GM23338 (cell line): ENCODE data around the gene RBBP8. TPM values are rescaled to one million over a fixed set of nuclear protein-coding genes. Genes with fewer than 3 reads are reported as not detected.

Experiments used
- ATAC-seq: fragments of 200-7000 bp; cut with Tn5 transposase; 3 replicates; pipeline ENCODE4 v1.9.1; 2020
- DNase-seq: peaks from one replicate; pipeline ENCODE4 v3.0.0-alpha.2; 2015; ENCODE audit warnings: low spot score
- H2AFZ ChIP-seq: fragments of 200-600 bp; sonication (generic); 2 replicates; pipeline ENCODE4 v1.8.0; 2016; ENCODE audit warnings: antibody characterized with exemption, mild to moderate bottlenecking, moderate library complexity
- H3F3A ChIP-seq: fragments of 200-600 bp; sonication (generic); replicated peaks from 2 replicates; pipeline ENCODE4 v1.8.0; 2017; ENCODE audit warnings: antibody characterized with exemption, mixed run types, low read depth
- H3K27ac ChIP-seq: fragments of 200-600 bp; sonication (generic); 2 replicates; pipeline ENCODE4 v1.6.1; 2016; ENCODE audit warnings: low read depth
- H3K27me3 ChIP-seq: fragments of 200-600 bp; sonication (generic); 2 replicates; pipeline ENCODE4 v1.8.0; 2016; ENCODE audit warnings: mild to moderate bottlenecking, mixed run types, moderate library complexity; ENCODE audit not compliant: insufficient read depth
- H3K36me3 ChIP-seq: fragments of 200-600 bp; sonication (generic); 2 replicates; pipeline ENCODE4 v1.8.0; 2016; ENCODE audit warnings: mild to moderate bottlenecking; ENCODE audit not compliant: insufficient read depth
- H3K4me1 ChIP-seq: fragments of 200-600 bp; sonication (generic); 2 replicates; pipeline ENCODE4 v1.8.0; 2016; ENCODE audit warnings: mild to moderate bottlenecking, moderate library complexity; ENCODE audit not compliant: insufficient read depth
- H3K4me2 ChIP-seq: fragments of 200-600 bp; sonication (generic); 2 replicates; pipeline ENCODE4 v1.7.1; 2017; ENCODE audit warnings: mixed run types
- H3K4me3 ChIP-seq: fragments of 200-600 bp; sonication (generic); 2 replicates; pipeline ENCODE4 v1.6.1; 2016; ENCODE audit warnings: mixed run types
- H3K79me2 ChIP-seq: fragments of 200-600 bp; sonication (generic); replicated peaks from 2 replicates; pipeline ENCODE4 v1.8.0; 2017; ENCODE audit warnings: mild to moderate bottlenecking; ENCODE audit not compliant: insufficient read depth
- H3K9me2 ChIP-seq: fragments of 200-600 bp; sonication (generic); 2 replicates; pipeline ENCODE4 v1.8.0; 2017; ENCODE audit not compliant: insufficient read depth
- H4K20me1 ChIP-seq: fragments of 200-600 bp; sonication (generic); replicated peaks from 2 replicates; pipeline ENCODE4 v1.8.0; 2017; ENCODE audit warnings: mild to moderate bottlenecking; ENCODE audit not compliant: insufficient read depth
- H3K27ac Mint-ChIP-seq: 2 replicates; pipeline ENCODE4 v1.8.0; 2020; ENCODE audit warnings: inconsistent platforms, mild to moderate bottlenecking, moderate library complexity, mixed read lengths
- H3K27me3 Mint-ChIP-seq: 3 replicates; pipeline ENCODE4 v1.8.0; 2022; ENCODE audit warnings: low read depth, mild to moderate bottlenecking, moderate library complexity, mixed read lengths, inconsistent platforms; ENCODE audit not compliant: insufficient read depth, poor library complexity
- H3K36me3 Mint-ChIP-seq: 3 replicates; pipeline ENCODE4 v1.8.0; 2021; ENCODE audit warnings: low read depth, mild to moderate bottlenecking, inconsistent platforms, moderate library complexity, mixed read lengths
- H3K4me1 Mint-ChIP-seq: 3 replicates; pipeline ENCODE4 v1.8.0; 2020; ENCODE audit warnings: mild to moderate bottlenecking, inconsistent platforms, mixed read lengths
- H3K4me3 Mint-ChIP-seq: 3 replicates; pipeline ENCODE4 v1.8.0; 2021; ENCODE audit warnings: moderate library complexity, mild to moderate bottlenecking, inconsistent platforms, mixed read lengths
- H3K9me3 Mint-ChIP-seq: 3 replicates; pipeline ENCODE4 v1.8.0; 2020; ENCODE audit warnings: moderate library complexity, mild to moderate bottlenecking, inconsistent platforms, mixed read lengths
- CTCF ChIP-seq, 2 experiments: fragments of 200-600 bp in 1 of 2; sonication (generic) in 1 of 2; conservative IDR thresholded peaks; 2 replicates each; pipeline versions ENCODE4 v1.5.1 to v1.6.1; 2016 to 2017; ENCODE audit warnings: antibody characterized with exemption in 2 of 2, low read depth in 2 of 2, mild to moderate bottlenecking in 2 of 2, moderate library complexity in 1 of 2
- ETS1 ChIP-seq: IDR thresholded peaks from 2 replicates; pipeline ENCODE4 v1.6.1; 2016; ENCODE audit warnings: antibody characterized with exemption
- EZH2 ChIP-seq: fragments of 200-600 bp; sonication (generic); IDR thresholded peaks from one replicate; pipeline ENCODE4 v1.8.0; 2017; ENCODE audit warnings: antibody characterized with exemption, mild to moderate bottlenecking, low read depth; ENCODE audit not compliant: unreplicated experiment
- EZH2phosphoT487 ChIP-seq: fragments of 200-600 bp; sonication (generic); IDR thresholded peaks from one replicate; pipeline ENCODE4 v1.8.1; 2018; ENCODE audit warnings: antibody characterized with exemption; ENCODE audit not compliant: unreplicated experiment
- JUNB ChIP-seq: IDR thresholded peaks from one replicate; pipeline ENCODE4 v1.6.1; 2016; ENCODE audit warnings: antibody characterized with exemption; ENCODE audit not compliant: unreplicated experiment
- NANOG ChIP-seq: IDR thresholded peaks from 2 replicates; pipeline ENCODE4 v1.6.1; 2016; ENCODE audit warnings: antibody characterized with exemption, borderline replicate concordance
- POLR2AphosphoS5 ChIP-seq: IDR thresholded peaks from 2 replicates; pipeline ENCODE4 v1.6.1; 2016; ENCODE audit warnings: antibody characterized with exemption, low read depth
- REST ChIP-seq: IDR thresholded peaks from one replicate; pipeline ENCODE4 v1.6.1; 2018; ENCODE audit warnings: antibody characterized with exemption; ENCODE audit not compliant: unreplicated experiment
- STAT1 ChIP-seq: IDR thresholded peaks from one replicate; pipeline ENCODE4 v1.6.1; 2016; ENCODE audit warnings: antibody characterized with exemption; ENCODE audit not compliant: unreplicated experiment
- ZNF114 ChIP-seq: fragments of 250-450 bp; sonication (Bioruptor Pico); IDR thresholded peaks from 2 replicates; pipeline ENCODE4 v1.5.0; 2020; ENCODE audit warnings: mild to moderate bottlenecking, moderate library complexity
- ZNF331 ChIP-seq: fragments of 250-450 bp; sonication (Bioruptor Pico); IDR thresholded peaks from 2 replicates; pipeline ENCODE4 v1.5.0; 2020; ENCODE audit warnings: low read depth, mild to moderate bottlenecking, moderate library complexity
- ZNF462 ChIP-seq: fragments of 250-450 bp; sonication (Bioruptor Pico); IDR thresholded peaks from 2 replicates; pipeline ENCODE4 v1.5.0; 2020; ENCODE audit warnings: mild to moderate bottlenecking, moderate library complexity
- polyA plus RNA-seq: library from polyadenylated mRNA; unstranded; fragments of >200 nt; fragmentation: Nextera tagmentation; extraction: Ambion mirVana; gene quantifications from 2 replicates; pipeline ENCODE4 v1.2.1, GENCODE V29; 2016
- total RNA-seq: library from RNA; depleted of rRNA; stranded (reverse); fragments of >200 nt; shearing (Covaris generic); gene quantifications from 2 replicates; pipeline ENCODE4 v1.2.3, GENCODE V29; 2014

RBBP8 gene
- total and polyA plus RNA-seq, 2 experiments from 2014 or later = 53.3 to 55.6 TPM

GRCh38 chr18:22999212-22999611, 66.1 kb downstream of the RBBP8 start:
- no peaks in the 10 kb centered on the region for H3K4me1 ChIP-seq
- no peaks in the 10 kb centered on the region for H4K20me1 ChIP-seq
- H3K27ac Mint-ChIP-seq = no peak overlapping the region
- peaks cover 44% of the 10 kb centered on the region; the same call in 2 of the 3 replicates for H3K36me3 Mint-ChIP-seq
- H3K79me2 ChIP-seq = no peaks in the 10 kb centered on the region
- no peak overlapping the region for H3K4me2 ChIP-seq
- no peaks in the 10 kb centered on the region for H3K27me3 Mint-ChIP-seq
- no peak for TF ChIP-seq POLR2AphosphoS5
- TF ChIP-seq NANOG = no peak
- no peak for TF ChIP-seq STAT1
- no peak for TF ChIP-seq JUNB
- no peak for TF ChIP-seq EZH2
- TF ChIP-seq ZNF331 (CRISPR knock-in tag) = no peak
- no peak for TF ChIP-seq EZH2phosphoT487
- TF ChIP-seq REST = no peak
- no peak for TF ChIP-seq ZNF114 (CRISPR knock-in tag)
- TF ChIP-seq ZNF462 (CRISPR knock-in tag) = no peak
- TF ChIP-seq ETS1 = no peak
- TF ChIP-seq CTCF (conservative IDR thresholded peaks at IDR 0.05; ENCODE audit: low read depth in 2 of 2) = no peak
- H2AFZ ChIP-seq = no peak overlapping the region
- H3K9me3 Mint-ChIP-seq = no peaks in the 10 kb centered on the region
- DNase-seq (no peak), ATAC-seq (no peak)
- H3K27me3 ChIP-seq = no peaks in the 10 kb centered on the region
- H3K4me3 Mint-ChIP-seq = no peak overlapping the region
- no peaks in the 10 kb centered on the region for H3F3A ChIP-seq
- no peak overlapping the region for H3K27ac ChIP-seq
- peaks cover 7% of the 10 kb centered on the region; the same call in 1 of the 2 replicates for H3K36me3 ChIP-seq
- H3K4me1 Mint-ChIP-seq = no peaks in the 10 kb centered on the region
- H3K9me2 ChIP-seq = no peaks in the 10 kb centered on the region
- H3K4me3 ChIP-seq = no peak overlapping the region
